Activated naive CD8-positive, alpha-beta T cell treated with anti-CD3 and anti-CD28 coated beads for 36 hours (primary cell): Measurements from ENCODE around the gene CIT. TPM values are rescaled to one million over a fixed set of nuclear protein-coding genes. Genes with fewer than 3 reads are reported as not detected.

Source experiments
- DNase-seq: peaks from one replicate; pipeline ENCODE4 v3.0.0; 2021
- H3K27ac Mint-ChIP-seq: one replicate; pipeline ENCODE4 v1.8.0; 2022; ENCODE audit warnings: mild to moderate bottlenecking, moderate library complexity, mixed read lengths
- H3K27me3 Mint-ChIP-seq: one replicate; pipeline ENCODE4 v1.8.0; 2022; ENCODE audit warnings: mild to moderate bottlenecking, mixed read lengths
- H3K36me3 Mint-ChIP-seq: one replicate; pipeline ENCODE4 v1.8.0; 2021; ENCODE audit warnings: mild to moderate bottlenecking, mixed read lengths
- H3K4me1 Mint-ChIP-seq: one replicate; pipeline ENCODE4 v1.8.0; 2021; ENCODE audit warnings: mixed read lengths
- H3K4me3 Mint-ChIP-seq: one replicate; pipeline ENCODE4 v1.8.0; 2022; ENCODE audit warnings: mild to moderate bottlenecking, moderate library complexity, mixed read lengths
- H3K9me3 Mint-ChIP-seq: one replicate; pipeline ENCODE4 v1.8.0; 2022; ENCODE audit warnings: mixed read lengths
- total RNA-seq, 2 experiments: library from RNA; stranded (reverse); gene quantifications; one replicate each; pipeline ENCODE4 v1.2.3, GENCODE V29; 2021

CIT gene
- total RNA-seq, 2 experiments from 2014 or later = 41.8 to 42.4 TPM

- Mint-ChIP-seq H3K36me3 (peaks cover 20% of the 10 kb centered on the region), H3K4me1 (no peaks in the 10 kb centered on the region), H3K27me3 (no peaks in the 10 kb centered on the region), H3K27ac (no peak overlapping the region), H3K4me3 (no peak overlapping the region), H3K9me3 (no peaks in the 10 kb centered on the region)
- DNase-seq = no peak
Observed at GRCh38 chr12:119751961-119752360, 125.2 kb downstream of the CIT start.

GRCh38 chr12:119749666-119750065, 127.5 kb downstream of the CIT start:
- H3K9me3 Mint-ChIP-seq = peaks cover 20% of the 10 kb centered on the region
- peaks cover 40% of the 10 kb centered on the region for H3K36me3 Mint-ChIP-seq
- H3K4me3 Mint-ChIP-seq = no peak overlapping the region

GRCh38 chr12:119748497-119748896, 128.6 kb downstream of the CIT start:
- no peaks in the 10 kb centered on the region for H3K27me3 Mint-ChIP-seq
- H3K9me3 Mint-ChIP-seq = peaks cover 27% of the 10 kb centered on the region
- peaks cover 49% of the 10 kb centered on the region for H3K36me3 Mint-ChIP-seq
- no peak for DNase-seq
- H3K27ac Mint-ChIP-seq = no peak overlapping the region
- H3K4me3 Mint-ChIP-seq = no peak overlapping the region
- H3K4me1 Mint-ChIP-seq = no peaks in the 10 kb centered on the region

More at GRCh38 chr12:119749666-119750065, 127.5 kb downstream of the CIT start:
- Mint-ChIP-seq H3K27ac (no peak overlapping the region), H3K4me1 (no peaks in the 10 kb centered on the region), H3K27me3 (no peaks in the 10 kb centered on the region)
- DNase-seq = no peak

- H3K36me3 Mint-ChIP-seq = peaks cover 59% of the 10 kb centered on the region
- DNase-seq = no peak
- H3K27ac Mint-ChIP-seq = no peak overlapping the region
- peaks cover 30% of the 10 kb centered on the region for H3K9me3 Mint-ChIP-seq
- no peak overlapping the region for H3K4me3 Mint-ChIP-seq
- H3K4me1 Mint-ChIP-seq = no peaks in the 10 kb centered on the region
- no peaks in the 10 kb centered on the region for H3K27me3 Mint-ChIP-seq
Observed at GRCh38 chr12:119746169-119746568, 131.0 kb downstream of the CIT start.

- no peak for DNase-seq
- no peaks in the 10 kb centered on the region for H3K4me1 Mint-ChIP-seq
- no peak overlapping the region for H3K27ac Mint-ChIP-seq
- peaks cover 52% of the 10 kb centered on the region for H3K36me3 Mint-ChIP-seq
- no peaks in the 10 kb centered on the region for H3K27me3 Mint-ChIP-seq
- H3K4me3 Mint-ChIP-seq = no peak overlapping the region
- H3K9me3 Mint-ChIP-seq = peaks cover 30% of the 10 kb centered on the region
Observed at GRCh38 chr12:119744900-119745606, 132.1 kb downstream of the CIT start.

GRCh38 chr12:119742700-119743099, 134.4 kb downstream of the CIT start:
- no peaks in the 10 kb centered on the region for H3K4me1 Mint-ChIP-seq
- H3K36me3 Mint-ChIP-seq = peaks cover 45% of the 10 kb centered on the region
- peaks cover 30% of the 10 kb centered on the region for H3K9me3 Mint-ChIP-seq

GRCh38 chr12:119740830-119741229, 136.3 kb downstream of the CIT start:
- peaks cover 32% of the 10 kb centered on the region for H3K36me3 Mint-ChIP-seq
- H3K4me3 Mint-ChIP-seq = no peak overlapping the region
- peaks cover 19% of the 10 kb centered on the region for H3K9me3 Mint-ChIP-seq
- no peak overlapping the region for H3K27ac Mint-ChIP-seq
- DNase-seq = no peak
- H3K27me3 Mint-ChIP-seq = no peaks in the 10 kb centered on the region
- H3K4me1 Mint-ChIP-seq = no peaks in the 10 kb centered on the region

More at GRCh38 chr12:119742700-119743099, 134.4 kb downstream of the CIT start:
- no peak overlapping the region for H3K4me3 Mint-ChIP-seq
- DNase-seq = no peak
- H3K27me3 Mint-ChIP-seq = no peaks in the 10 kb centered on the region
- H3K27ac Mint-ChIP-seq = no peak overlapping the region

GRCh38 chr12:119735079-119735478, 142.0 kb downstream of the CIT start:
- DNase-seq = no peak
- H3K4me1 Mint-ChIP-seq = no peaks in the 10 kb centered on the region
- no peak overlapping the region for H3K27ac Mint-ChIP-seq
- H3K27me3 Mint-ChIP-seq = no peaks in the 10 kb centered on the region
- no peak overlapping the region for H3K4me3 Mint-ChIP-seq
- H3K9me3 Mint-ChIP-seq = no peaks in the 10 kb centered on the region
- peaks cover 24% of the 10 kb centered on the region for H3K36me3 Mint-ChIP-seq

GRCh38 chr12:119730381-119730780, 146.7 kb downstream of the CIT start:
- peaks cover 27% of the 10 kb centered on the region for H3K36me3 Mint-ChIP-seq
- H3K9me3 Mint-ChIP-seq = no peaks in the 10 kb centered on the region
- H3K27ac Mint-ChIP-seq = no peak overlapping the region
- no peaks in the 10 kb centered on the region for H3K27me3 Mint-ChIP-seq
- no peaks in the 10 kb centered on the region for H3K4me1 Mint-ChIP-seq
- no peak for DNase-seq
- no peak overlapping the region for H3K4me3 Mint-ChIP-seq

- H3K9me3 Mint-ChIP-seq = no peaks in the 10 kb centered on the region
- H3K4me1 Mint-ChIP-seq = no peaks in the 10 kb centered on the region
- no peak for DNase-seq
- H3K27me3 Mint-ChIP-seq = no peaks in the 10 kb centered on the region
- H3K4me3 Mint-ChIP-seq = no peak overlapping the region
- peaks cover 27% of the 10 kb centered on the region for H3K36me3 Mint-ChIP-seq
- H3K27ac Mint-ChIP-seq = no peak overlapping the region
Observed at GRCh38 chr12:119729871-119730270, 147.2 kb downstream of the CIT start.

GRCh38 chr12:119728444-119728745, 148.7 kb downstream of the CIT start:
- Mint-ChIP-seq H3K4me1 (no peaks in the 10 kb centered on the region), H3K27ac (no peak overlapping the region), H3K36me3 (peaks cover 20% of the 10 kb centered on the region), H3K9me3 (no peaks in the 10 kb centered on the region), H3K27me3 (no peaks in the 10 kb centered on the region), H3K4me3 (no peak overlapping the region)
- no peak for DNase-seq

GRCh38 chr12:119727600-119728443, 149.3 kb downstream of the CIT start:
- Mint-ChIP-seq H3K27ac (no peak overlapping the region), H3K9me3 (no peaks in the 10 kb centered on the region), H3K4me3 (no peak overlapping the region), H3K4me1 (no peaks in the 10 kb centered on the region), H3K27me3 (no peaks in the 10 kb centered on the region), H3K36me3 (peaks cover 16% of the 10 kb centered on the region)
- DNase-seq = no peak

GRCh38 chr12:119725523-119725922, 151.6 kb downstream of the CIT start:
- H3K4me3 Mint-ChIP-seq = no peak overlapping the region
- no peaks in the 10 kb centered on the region for H3K27me3 Mint-ChIP-seq
- no peak overlapping the region for H3K27ac Mint-ChIP-seq
- no peaks in the 10 kb centered on the region for H3K4me1 Mint-ChIP-seq
- peaks cover 9% of the 10 kb centered on the region for H3K36me3 Mint-ChIP-seq
- DNase-seq = no peak
- no peaks in the 10 kb centered on the region for H3K9me3 Mint-ChIP-seq

- no peak overlapping the region for H3K4me3 Mint-ChIP-seq
- DNase-seq = no peak
- no peaks in the 10 kb centered on the region for H3K4me1 Mint-ChIP-seq
- H3K9me3 Mint-ChIP-seq = no peaks in the 10 kb centered on the region
- peaks cover 15% of the 10 kb centered on the region for H3K36me3 Mint-ChIP-seq
- H3K27me3 Mint-ChIP-seq = no peaks in the 10 kb centered on the region
- no peak overlapping the region for H3K27ac Mint-ChIP-seq
Observed at GRCh38 chr12:119721306-119721705, 155.8 kb downstream of the CIT start.

- H3K36me3 Mint-ChIP-seq = peaks cover 21% of the 10 kb centered on the region
- no peak overlapping the region for H3K27ac Mint-ChIP-seq
- no peak overlapping the region for H3K4me3 Mint-ChIP-seq
- peaks cover under 1% of the 10 kb centered on the region for H3K4me1 Mint-ChIP-seq
- peaks cover under 1% of the 10 kb centered on the region for H3K9me3 Mint-ChIP-seq
- no peak for DNase-seq
- no peaks in the 10 kb centered on the region for H3K27me3 Mint-ChIP-seq
Observed at GRCh38 chr12:119720349-119720748, 156.8 kb downstream of the CIT start.

- peaks cover 4% of the 10 kb centered on the region for H3K9me3 Mint-ChIP-seq
- H3K27ac Mint-ChIP-seq = no peak overlapping the region
- no peaks in the 10 kb centered on the region for H3K27me3 Mint-ChIP-seq
- H3K4me3 Mint-ChIP-seq = no peak overlapping the region
- DNase-seq = no peak
- peaks cover 2% of the 10 kb centered on the region for H3K4me1 Mint-ChIP-seq
- H3K36me3 Mint-ChIP-seq = peaks cover 30% of the 10 kb centered on the region
Observed at GRCh38 chr12:119718141-119718540, 159.0 kb downstream of the CIT start.
